Right renal pelvis (tissue), 4 donors: ENCODE data around the gene RPS3A. TPM values are rescaled to one million over a fixed set of nuclear protein-coding genes. Genes with fewer than 3 reads are reported as not detected.
"Not testable (repeated sequence)": the region's sequence is repeated elsewhere in the genome, so short reads cannot be mapped to it uniquely, and the experiment has no call there.

Experiments used
- DNase-seq, 4 donors: peaks; one replicate each; pipeline ENCODE4 v3.0.0-alpha.2; 2013; ENCODE audit warnings: low read depth in 4 of 4, low spot score in 3 of 4, missing footprints in 1 of 4
- polyA plus RNA-seq, 4 donors: library from polyadenylated mRNA; unstranded; fragments of 120-200 nt; gene quantifications; one replicate each; pipeline ENCODE4 v1.2.1, GENCODE V29; 2013; ENCODE audit not compliant: insufficient read length in 4 of 4

The RPS3A gene
- polyA plus RNA-seq, 4 donors = 4,205 to 4,468 (median 4,329) TPM

- no peak for DNase-seq
Observed at GRCh38 chr4:151114338-151114737, 14.9 kb downstream of the RPS3A start.

GRCh38 chr4:151114986-151115385 is 15.6 kb downstream of the RPS3A start:
- DNase-seq = no peak

GRCh38 chr4:151117371-151117962 is 18.0 kb downstream of the RPS3A start:
- DNase-seq = peak; percentile 35 to 72 (median 56)

GRCh38 chr4:151129796-151130195 is 30.4 kb downstream of the RPS3A start:
- no peak for DNase-seq

- no peak for DNase-seq
Observed at GRCh38 chr4:151133311-151133710, 33.9 kb downstream of the RPS3A start.

- not testable (repeated sequence) for DNase-seq
Observed at GRCh38 chr4:151136048-151136447, 36.6 kb downstream of the RPS3A start.

- DNase-seq = no peak
Observed at GRCh38 chr4:151139814-151140213, 40.4 kb downstream of the RPS3A start.

- no peak for DNase-seq
Observed at GRCh38 chr4:151142758-151143157, 43.3 kb downstream of the RPS3A start.

- DNase-seq = no peak
Observed at GRCh38 chr4:151143162-151143561, 43.7 kb downstream of the RPS3A start.

- no peak for DNase-seq
Observed at GRCh38 chr4:151143811-151144210, 44.4 kb downstream of the RPS3A start.

GRCh38 chr4:151144329-151145072 is 45.1 kb downstream of the RPS3A start:
- DNase-seq = no peak

- no peak for DNase-seq
Observed at GRCh38 chr4:151147000-151147399, 47.6 kb downstream of the RPS3A start.

GRCh38 chr4:151148261-151148660 is 48.8 kb downstream of the RPS3A start:
- DNase-seq = no peak

- DNase-seq = no peak
Observed at GRCh38 chr4:151150821-151151580, 51.6 kb downstream of the RPS3A start.

- DNase-seq = no peak
Observed at GRCh38 chr4:151152028-151152427, 52.6 kb downstream of the RPS3A start.

- DNase-seq = no peak
Observed at GRCh38 chr4:151153585-151153984, 54.2 kb downstream of the RPS3A start.

Other genes starting within 250 kb of the RPS3A start
- 10 to 100 TPM; 62.2 to 70.6 (median 67.6) TPM for gene LRBA, start 84.3 kb upstream of the RPS3A start, polyA plus RNA-seq
- gene PRSS48, start 177.5 kb downstream of the RPS3A start, polyA plus RNA-seq = not detected
- 10 to 100 TPM; 27.5 to 32.9 (median 29.4) TPM for gene SH3D19, start 226.0 kb downstream of the RPS3A start, polyA plus RNA-seq